Activated T-helper 1 cell treated with Interleukin-2 at 50 U/mL for 16 hours (primary cell): Measurements from ENCODE around the gene NEAT1.

ENCODE experiments used
- DNase-seq: peaks from one replicate; pipeline ENCODE4 v3.0.0-alpha.2; 2020; ENCODE audit warnings: low read depth

NEAT1 gene

GRCh38 chr11:65389294-65389980, 33.2 kb upstream of the NEAT1 start:
- DNase-seq: no peak

- DNase-seq: no peak
Measured at GRCh38 chr11:65390099-65390941, 32.3 kb upstream of the NEAT1 start.

GRCh38 chr11:65390996-65391395, 31.6 kb upstream of the NEAT1 start:
- no peak for DNase-seq

- no peak for DNase-seq
Measured at GRCh38 chr11:65392186-65392829, 30.3 kb upstream of the NEAT1 start.

- no peak for DNase-seq
Measured at GRCh38 chr11:65392899-65393298, 29.7 kb upstream of the NEAT1 start.

- no peak for DNase-seq
Measured at GRCh38 chr11:65393513-65394079, 29.0 kb upstream of the NEAT1 start.

GRCh38 chr11:65394125-65394536, 28.5 kb upstream of the NEAT1 start:
- no peak for DNase-seq

- no peak for DNase-seq
Measured at GRCh38 chr11:65395961-65396530, 26.6 kb upstream of the NEAT1 start.

- no peak for DNase-seq
Measured at GRCh38 chr11:65396769-65397745, 25.5 kb upstream of the NEAT1 start.

- no peak for DNase-seq
Measured at GRCh38 chr11:65398362-65398910, 24.2 kb upstream of the NEAT1 start.

- DNase-seq: no peak
Measured at GRCh38 chr11:65399249-65399648, 23.3 kb upstream of the NEAT1 start.

- no peak for DNase-seq
Measured at GRCh38 chr11:65399845-65400244, 22.8 kb upstream of the NEAT1 start.

- no peak for DNase-seq
Measured at GRCh38 chr11:65400307-65401072, 22.1 kb upstream of the NEAT1 start.

- DNase-seq: no peak
Measured at GRCh38 chr11:65401073-65401802, 21.4 kb upstream of the NEAT1 start.

GRCh38 chr11:65401803-65402248, 20.8 kb upstream of the NEAT1 start:
- DNase-seq: no peak

- DNase-seq: no peak
Measured at GRCh38 chr11:65402790-65403189, 19.8 kb upstream of the NEAT1 start.

- DNase-seq: no peak
Measured at GRCh38 chr11:65403607-65404121, 18.9 kb upstream of the NEAT1 start.

- no peak for DNase-seq
Measured at GRCh38 chr11:65404210-65404609, 18.4 kb upstream of the NEAT1 start.
